PC-3 (cell line): ENCODE data around the gene TMEM187. TPM values are rescaled to one million over a fixed set of nuclear protein-coding genes. Genes with fewer than 3 reads are reported as not detected.
A peak's percentile ranks its signal among the peaks of the same experiment; 100 is the strongest.

Source experiments
- ATAC-seq: fragments of 200-7000 bp; cut with Tn5 transposase; 2 replicates; pipeline ENCODE4 v1.9.1; 2020; ENCODE audit warnings: mild to moderate bottlenecking, moderate library complexity
- Bru-seq: library from RNA; stranded (reverse); fragments of 400-500 nt; gene quantifications from one replicate; lab custom pipeline; 2021; lab: Mats Ljungman, UMichigan
- BruChase-seq, 2 experiments: library from RNA; stranded (reverse); fragments of 400-500 nt; gene quantifications; one replicate each; lab custom pipeline; 2021; lab: Mats Ljungman, UMichigan
- BruUV-seq: library from RNA; stranded (reverse); fragments of 400-500 nt; replicated peaks from 2 replicates; lab custom pipeline; 2021; lab: Mats Ljungman, UMichigan
- CTCF ChIA-PET: fragments of 300-600 bp; sonication (Branson Sonifier 250); formaldehyde crosslinking; loops from one replicate; lab custom pipeline; 2022; ENCODE audit warnings: antibody characterized with exemption; lab: Charles Lee
- POLR2A ChIA-PET: fragments of 300-600 bp; sonication (Branson Sonifier 250); formaldehyde crosslinking; loops from one replicate; lab custom pipeline; 2022; ENCODE audit warnings: antibody characterized with exemption; ENCODE audit not compliant: unreplicated experiment; lab: Charles Lee
- DNase-seq: peaks from one replicate; pipeline ENCODE4 v3.0.0-alpha.2; 2015
- H2AFZ ChIP-seq: fragments of 300-600 bp; sonication (generic); 2 replicates; pipeline ENCODE4 v1.6.0; 2016; ENCODE audit warnings: antibody characterized with exemption, low read length
- H3F3A ChIP-seq: fragments of 300-600 bp; sonication (generic); one replicate; pipeline ENCODE4 v1.6.0; 2017; ENCODE audit warnings: antibody characterized with exemption, low read length, control low read depth, mild to moderate bottlenecking; ENCODE audit not compliant: unreplicated experiment
- H3K27ac ChIP-seq: fragments of 300-600 bp; sonication (generic); 2 replicates; pipeline ENCODE4 v1.5.1; 2016; ENCODE audit warnings: mild to moderate bottlenecking, low read length
- H3K27me3 ChIP-seq: fragments of 300-600 bp; sonication (generic); 2 replicates; pipeline ENCODE4 v1.6.1; 2016; ENCODE audit warnings: low read length, mixed read lengths
- H3K36me3 ChIP-seq: fragments of 300-600 bp; sonication (generic); 2 replicates; pipeline ENCODE4 v1.6.1; 2016; ENCODE audit warnings: low read depth, mixed run types, low read length, mixed read lengths
- H3K4me1 ChIP-seq: fragments of 300-600 bp; sonication (generic); 2 replicates; pipeline ENCODE4 v1.5.1; 2016; ENCODE audit warnings: low read length; ENCODE audit not compliant: insufficient read depth
- H3K4me2 ChIP-seq: fragments of 300-600 bp; sonication (generic); 2 replicates; pipeline ENCODE4 v1.6.0; 2016; ENCODE audit warnings: low read length
- H3K4me3 ChIP-seq: fragments of 300-600 bp; sonication (generic); 2 replicates; pipeline ENCODE4 v1.5.1; 2016; ENCODE audit warnings: mild to moderate bottlenecking, low read length, mixed read lengths
- H3K79me2 ChIP-seq: fragments of 300-600 bp; sonication (generic); 2 replicates; pipeline ENCODE4 v1.6.1; 2017; ENCODE audit warnings: low read length, mixed read lengths
- H3K9ac ChIP-seq: fragments of 300-600 bp; sonication (generic); 2 replicates; pipeline ENCODE4 v1.6.0; 2016; ENCODE audit warnings: mild to moderate bottlenecking, low read length
- H3K9me2 ChIP-seq: fragments of 300-600 bp; sonication (generic); replicated peaks from 2 replicates; pipeline ENCODE4 v1.6.1; 2016; ENCODE audit warnings: mixed run types, low read length, mixed read lengths
- H3K9me3 ChIP-seq: fragments of 300-600 bp; sonication (generic); 2 replicates; pipeline ENCODE4 v1.6.1; 2016; ENCODE audit warnings: low read length, mixed read lengths
- H4K20me1 ChIP-seq: fragments of 300-600 bp; sonication (generic); 2 replicates; pipeline ENCODE4 v1.6.1; 2016; ENCODE audit warnings: low read length, mixed read lengths
- EZH2 ChIP-seq: fragments of 300-600 bp; sonication (generic); IDR thresholded peaks from one replicate; pipeline ENCODE4 v1.6.1; 2017; ENCODE audit warnings: antibody characterized with exemption, mild to moderate bottlenecking, low read length; ENCODE audit not compliant: unreplicated experiment
- EZH2phosphoT487 ChIP-seq: fragments of 300-600 bp; sonication (generic); IDR thresholded peaks from 2 replicates; pipeline ENCODE4 v1.6.1; 2018; ENCODE audit warnings: mild to moderate bottlenecking, antibody characterized with exemption, low read length, borderline replicate concordance
- intact Hi-C: fragments of 100-400 bp; cut with micrococcal nuclease; formaldehyde crosslinking; loops from 2 replicates; pipeline ENCODE4 v1.9.0; 2023
- long read RNA-seq: library from polyadenylated mRNA; unstranded; transcript quantifications from one replicate; pipeline ENCODE4 v2.0.0, GENCODE V29; 2021; ENCODE audit not compliant: unreplicated experiment
- total RNA-seq: library from RNA; depleted of rRNA; stranded (reverse); fragments of >200 nt; gene quantifications from 2 replicates; pipeline ENCODE4 v1.2.3, GENCODE V29; 2014; rRNA removed
- TF ChIP-seq, protein P1 (sequence below): fragments of 300-600 bp; sonication (generic); conservative IDR thresholded peaks from 2 replicates; pipeline ENCODE4 v1.5.1; 2017; ENCODE audit warnings: antibody characterized with exemption, low read depth, mild to moderate bottlenecking, low read length

Gene TMEM187, protein sequence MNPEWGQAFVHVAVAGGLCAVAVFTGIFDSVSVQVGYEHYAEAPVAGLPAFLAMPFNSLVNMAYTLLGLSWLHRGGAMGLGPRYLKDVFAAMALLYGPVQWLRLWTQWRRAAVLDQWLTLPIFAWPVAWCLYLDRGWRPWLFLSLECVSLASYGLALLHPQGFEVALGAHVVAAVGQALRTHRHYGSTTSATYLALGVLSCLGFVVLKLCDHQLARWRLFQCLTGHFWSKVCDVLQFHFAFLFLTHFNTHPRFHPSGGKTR
- total RNA-seq, result 10.6 and 12.4 TPM in 2 replicates
- Bru-seq, nascent RNA, result percentile 53 among the genes with signal in this experiment
- BruChase-seq, experiment 1, labeled RNA remaining after a 6-hour chase, result percentile 59 among the genes with signal in this experiment
- percentile 61 among the genes with signal in this experiment for BruChase-seq, experiment 2, labeled RNA remaining after a 2-hour chase
- long read RNA-seq, transcript TMEM187-201 (2 exons, 1,880 nt), result major isoform, 44 of 62 reads
- long read RNA-seq, partial matches to known transcripts, result 0 of 62 reads
- long read RNA-seq, other reads (novel, unspliced or antisense), result 18 of 62 reads

DNA sequence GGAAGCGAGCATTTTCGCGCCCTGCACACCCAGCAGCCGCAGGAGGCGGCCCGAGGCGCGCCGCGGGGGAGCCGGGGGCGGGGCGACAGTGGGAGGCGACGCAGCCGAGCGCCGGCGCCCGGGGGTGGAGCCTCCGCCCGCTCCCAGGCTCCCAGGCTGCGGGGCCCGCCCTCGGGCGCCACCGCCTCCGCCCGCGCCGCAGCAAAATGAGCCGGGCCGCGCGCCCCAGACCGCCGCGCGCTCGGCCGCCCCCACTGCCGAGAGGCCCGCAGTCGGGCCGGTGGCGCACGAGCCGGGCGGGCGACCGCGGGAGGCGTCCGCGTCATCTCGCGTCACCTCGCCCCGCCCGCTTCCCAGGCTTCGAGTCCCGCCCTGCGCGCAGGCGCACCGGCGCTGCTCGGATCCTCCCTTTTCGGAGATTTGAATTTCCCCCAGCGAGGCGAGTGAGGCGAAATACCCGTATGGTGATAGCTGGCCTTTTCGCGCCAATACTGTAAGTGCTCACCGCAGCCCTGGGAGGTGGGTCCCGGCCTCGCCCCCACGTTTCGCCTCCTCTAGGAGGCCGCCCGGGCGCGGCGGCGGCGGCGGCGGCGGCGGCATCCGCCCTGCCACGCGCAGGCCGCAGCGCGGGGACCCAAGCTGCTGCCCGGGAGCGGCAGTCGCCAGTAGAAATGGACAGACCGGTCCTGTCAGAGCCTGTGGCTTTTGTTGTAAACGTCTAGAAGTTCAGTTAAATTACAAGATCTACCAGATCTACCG lies at the start of gene TMEM187:
Gene TMEM187, plus strand, starts transcription at position 387 of the 759 bp plus-strand sequence. CDS start 9,309 bp downstream, outside the sequence.
- ChIA-PET CTCF (interaction anchor here (0.6 kb wide), 1 partner anchor 124 kb away, joined by 4 read pairs; no protein-coding TSS in a partner anchor), POLR2A (interaction anchor here (0.6 kb wide), 1 partner anchor 358 kb away, joined by 3 read pairs; no protein-coding TSS in a partner anchor)
- H3K79me2 ChIP-seq, result peaks cover 58% of the 10 kb centered on the region
- H3F3A ChIP-seq, result peaks cover 6% of the 10 kb centered on the region
- H3K9me3 ChIP-seq, result no peaks in the 10 kb centered on the region
- no peaks in the 10 kb centered on the region for H3K36me3 ChIP-seq
- H3K4me2 ChIP-seq, result peak within 1 kb of the TSS; percentile 96
- no peaks in the 10 kb centered on the region for H3K27me3 ChIP-seq
- H3K9me2 ChIP-seq, result no peaks in the 10 kb centered on the region
- peak within 1 kb of the TSS; percentile 71 for H2AFZ ChIP-seq
- peaks cover 26% of the 10 kb centered on the region for H3K4me1 ChIP-seq
- DNase-seq, result peak; percentile 91
- TF ChIP-seq EZH2 (no peak), EZH2phosphoT487 (peak; percentile 68; the same call in 1 of the 2 replicates)
- ATAC-seq, result peak; percentile 48
- H3K27ac ChIP-seq, result peak within 1 kb of the TSS; percentile 100
- BruUV-seq, result no TSS peak
- H4K20me1 ChIP-seq, result peaks cover 23% of the 10 kb centered on the region
- intact Hi-C loops, result loop anchor here (10.0 kb wide), 1 partner anchor 402 kb away; the partner anchor contains the start of genes EMD and FLNA
- H3K9ac ChIP-seq, result peak within 1 kb of the TSS; percentile 100
- peak within 1 kb of the TSS; percentile 99 for H3K4me3 ChIP-seq

DNA sequence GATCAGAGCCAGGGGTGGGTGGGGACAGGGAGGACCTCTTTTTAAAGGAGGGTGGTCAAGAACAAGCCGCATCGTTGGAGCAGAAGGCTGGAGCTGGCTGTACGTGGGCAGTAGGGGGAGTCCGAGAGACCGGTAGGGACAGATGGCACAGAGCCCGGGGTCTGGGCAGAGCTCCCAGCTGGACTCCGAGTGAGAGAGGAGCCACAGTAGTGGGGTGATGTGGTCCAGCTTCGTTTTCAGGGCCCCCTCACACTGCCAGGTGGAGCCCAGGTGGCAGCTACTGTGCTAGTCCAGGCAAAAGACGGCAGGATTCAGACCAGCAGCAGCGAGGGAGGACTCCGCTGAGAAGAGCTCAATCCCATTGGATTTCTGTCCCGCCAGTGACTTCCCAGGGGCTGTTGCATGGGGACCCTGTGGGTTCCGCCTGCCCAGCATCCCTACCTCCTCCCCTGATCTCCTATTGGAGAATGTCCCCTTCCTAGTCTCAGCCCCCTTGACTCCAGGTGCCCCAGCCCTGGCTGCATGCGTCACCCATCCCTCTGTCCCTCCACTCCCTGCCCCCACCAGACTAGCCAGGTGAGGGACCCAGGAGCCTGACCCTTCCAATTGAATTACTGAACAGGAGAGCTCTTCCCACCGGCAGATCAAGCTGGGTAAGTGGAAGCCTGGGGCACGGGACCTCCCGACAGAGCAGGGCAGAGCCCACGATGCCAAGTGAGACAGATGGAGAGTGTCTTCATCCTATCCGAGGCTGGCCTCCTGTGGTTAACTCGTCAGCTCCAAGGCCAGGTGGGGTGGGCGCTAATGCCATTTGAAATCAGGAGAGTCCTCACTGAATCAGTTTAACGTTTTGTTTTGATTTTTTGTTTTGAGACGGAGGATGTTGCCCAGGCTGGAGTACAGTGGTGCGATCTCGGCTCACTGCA lies 49.4 kb upstream of the TMEM187 start:
- no peaks in the 10 kb centered on the region for H3F3A ChIP-seq
- H3K27me3 ChIP-seq, result no peaks in the 10 kb centered on the region
- no peak overlapping the region for H3K27ac ChIP-seq
- H2AFZ ChIP-seq, result no peak overlapping the region
- H3K36me3 ChIP-seq, result no peaks in the 10 kb centered on the region
- BruUV-seq, result no TSS peak
- no peaks in the 10 kb centered on the region for H3K9me3 ChIP-seq
- H3K4me3 ChIP-seq, result no peak overlapping the region
- TF ChIP-seq, protein P1, sequence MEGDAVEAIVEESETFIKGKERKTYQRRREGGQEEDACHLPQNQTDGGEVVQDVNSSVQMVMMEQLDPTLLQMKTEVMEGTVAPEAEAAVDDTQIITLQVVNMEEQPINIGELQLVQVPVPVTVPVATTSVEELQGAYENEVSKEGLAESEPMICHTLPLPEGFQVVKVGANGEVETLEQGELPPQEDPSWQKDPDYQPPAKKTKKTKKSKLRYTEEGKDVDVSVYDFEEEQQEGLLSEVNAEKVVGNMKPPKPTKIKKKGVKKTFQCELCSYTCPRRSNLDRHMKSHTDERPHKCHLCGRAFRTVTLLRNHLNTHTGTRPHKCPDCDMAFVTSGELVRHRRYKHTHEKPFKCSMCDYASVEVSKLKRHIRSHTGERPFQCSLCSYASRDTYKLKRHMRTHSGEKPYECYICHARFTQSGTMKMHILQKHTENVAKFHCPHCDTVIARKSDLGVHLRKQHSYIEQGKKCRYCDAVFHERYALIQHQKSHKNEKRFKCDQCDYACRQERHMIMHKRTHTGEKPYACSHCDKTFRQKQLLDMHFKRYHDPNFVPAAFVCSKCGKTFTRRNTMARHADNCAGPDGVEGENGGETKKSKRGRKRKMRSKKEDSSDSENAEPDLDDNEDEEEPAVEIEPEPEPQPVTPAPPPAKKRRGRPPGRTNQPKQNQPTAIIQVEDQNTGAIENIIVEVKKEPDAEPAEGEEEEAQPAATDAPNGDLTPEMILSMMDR, result peak; percentile 58
- TF ChIP-seq EZH2, result no peak
- no peaks in the 10 kb centered on the region for H4K20me1 ChIP-seq
- peak; percentile 65 for DNase-seq
- H3K9ac ChIP-seq, result no peak overlapping the region
- ChIA-PET CTCF (interaction anchor here (0.6 to 1.4 kb wide), 5 partner anchors 12 to 157 kb away, joined by 3 to 16 read pairs (median 5); partner anchors contain the start of gene NAA10), POLR2A (no interaction called here)
- peak; percentile 65 for ATAC-seq
- no peaks in the 10 kb centered on the region for H3K9me2 ChIP-seq
- intact Hi-C loops, result no loop called here
- no peaks in the 10 kb centered on the region for H3K79me2 ChIP-seq
- H3K4me1 ChIP-seq, result peaks cover 13% of the 10 kb centered on the region
- peak overlapping the region; percentile 70 for H3K4me2 ChIP-seq
